Activated CD8-positive, alpha-beta memory T cell treated with anti-CD3 and anti-CD28 coated beads, Interleukin-2, amount 50 U/mL, for 1 hour (primary cell): ENCODE data around the gene MCUB.
"Not testable (repeated sequence)": the region's sequence is repeated elsewhere in the genome, so short reads cannot be mapped to it uniquely, and the experiment has no call there.

Experiments
- DNase-seq: peaks from one replicate; pipeline ENCODE4 v3.0.0-alpha.2; 2020; ENCODE audit errors: extremely low read depth

The MCUB gene

GRCh38 chr4:109559983-109560686, at the start of gene MCUB:
TSS of gene MCUB (plus strand) at chr4:109560246. CDS start at chr4:109560338, 92 bp downstream.
- DNase-seq = peak; percentile 84

DNA sequence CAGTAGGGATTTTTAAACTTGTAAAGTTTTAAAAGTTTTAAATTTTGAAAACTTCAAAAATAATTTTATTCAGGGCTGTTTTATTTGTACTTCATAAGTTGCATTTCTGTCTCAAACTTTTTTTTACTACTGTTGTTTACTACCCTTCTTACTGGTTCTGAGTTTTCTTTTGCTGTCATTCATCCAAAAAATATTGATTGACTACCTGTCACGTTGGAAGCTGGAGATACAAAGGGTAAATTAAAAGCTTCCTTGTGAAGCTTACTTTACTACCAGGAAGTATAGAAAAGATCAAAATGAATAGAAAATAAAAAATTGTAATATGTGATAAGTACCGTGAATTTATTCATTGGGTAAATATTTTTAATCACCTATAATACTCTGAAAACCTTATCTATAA, 49.4 kb upstream of the MCUB start:
- no peak for DNase-seq

DNA sequence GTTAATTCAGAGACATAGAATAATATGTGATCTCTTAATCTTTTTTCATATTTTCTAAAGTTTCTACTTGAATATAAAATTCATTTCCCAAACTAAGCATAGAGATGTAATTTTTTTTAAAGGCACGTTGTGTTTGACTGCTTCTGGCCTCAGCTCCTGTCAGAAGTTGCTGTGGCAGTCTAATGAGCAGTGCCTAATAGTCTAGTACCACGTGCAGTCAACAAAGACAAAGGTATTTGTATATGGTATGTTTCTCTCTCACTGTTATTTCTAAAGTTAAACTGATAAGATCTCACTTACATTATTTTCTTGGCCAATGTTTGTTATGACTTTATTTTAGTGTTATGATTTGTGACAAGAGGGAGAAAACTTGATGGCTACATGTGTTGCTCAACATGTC, 48.6 kb upstream of the MCUB start:
- no peak for DNase-seq

DNA sequence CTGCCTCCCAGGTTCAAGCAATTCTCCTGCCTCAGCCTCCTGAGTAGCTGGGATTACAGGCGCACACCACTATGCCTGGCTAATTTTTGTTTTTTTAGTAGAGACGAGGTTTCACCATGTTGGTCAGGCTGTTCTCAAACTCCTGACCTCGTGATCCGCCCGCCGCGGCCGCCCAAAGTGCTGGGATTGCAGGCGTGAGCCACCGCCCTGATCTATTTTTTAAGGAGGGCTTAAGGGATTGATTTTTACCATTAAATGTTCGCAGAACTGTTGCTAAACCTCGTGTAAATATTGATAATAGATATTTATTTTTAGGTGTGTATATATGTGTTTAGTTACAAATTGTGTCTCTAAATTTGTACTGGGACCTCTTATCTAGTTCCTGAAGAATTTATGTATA, 46.7 kb upstream of the MCUB start:
- not testable (repeated sequence) for DNase-seq

GRCh38 chr4:109532182-109532581, 27.9 kb upstream of the MCUB start:
- no peak for DNase-seq

DNA sequence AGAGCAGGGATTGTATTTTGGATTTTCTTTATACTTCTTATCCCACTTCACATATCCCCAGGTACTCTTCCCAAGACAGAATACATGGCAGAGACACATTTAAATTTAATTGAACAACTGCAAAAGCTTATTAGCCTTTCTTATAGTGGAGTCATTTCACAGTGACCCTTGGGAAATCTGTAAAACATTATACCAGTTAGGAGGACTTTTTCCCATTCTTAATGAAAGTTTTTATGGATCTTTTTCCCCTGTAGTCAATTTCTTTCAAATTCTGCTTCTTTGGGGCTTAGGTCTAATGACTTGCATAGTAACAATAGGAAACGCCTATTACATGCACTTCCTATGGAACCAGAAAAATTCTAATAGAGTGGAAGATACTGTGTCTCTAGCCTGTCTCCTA, 14.6 kb upstream of the MCUB start:
- DNase-seq = no peak

- DNase-seq = no peak
Measured at GRCh38 chr4:109547394-109547793, 12.7 kb upstream of the MCUB start.

DNA sequence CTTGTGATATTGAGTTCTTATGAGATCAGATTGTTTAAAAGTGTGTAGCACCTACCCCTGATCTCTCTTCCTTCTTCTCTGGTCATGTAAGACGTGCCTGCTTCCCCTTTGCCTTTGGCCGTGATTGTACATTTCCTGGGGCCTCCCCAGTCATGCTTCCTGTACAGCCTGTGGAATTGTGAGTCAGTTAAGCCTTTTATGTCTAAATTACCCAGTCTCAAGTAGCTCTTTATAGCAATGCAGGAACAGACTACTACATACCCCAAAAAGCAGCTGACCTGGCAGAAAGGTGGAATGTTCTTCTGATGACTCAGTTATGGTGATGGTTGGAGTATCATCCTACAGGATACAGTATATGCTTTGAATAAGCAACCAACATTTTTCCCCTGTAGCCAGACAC, 11.4 kb upstream of the MCUB start:
- DNase-seq = no peak

- DNase-seq = no peak
Measured at GRCh38 chr4:109552237-109552636, 7.8 kb upstream of the MCUB start.

DNA sequence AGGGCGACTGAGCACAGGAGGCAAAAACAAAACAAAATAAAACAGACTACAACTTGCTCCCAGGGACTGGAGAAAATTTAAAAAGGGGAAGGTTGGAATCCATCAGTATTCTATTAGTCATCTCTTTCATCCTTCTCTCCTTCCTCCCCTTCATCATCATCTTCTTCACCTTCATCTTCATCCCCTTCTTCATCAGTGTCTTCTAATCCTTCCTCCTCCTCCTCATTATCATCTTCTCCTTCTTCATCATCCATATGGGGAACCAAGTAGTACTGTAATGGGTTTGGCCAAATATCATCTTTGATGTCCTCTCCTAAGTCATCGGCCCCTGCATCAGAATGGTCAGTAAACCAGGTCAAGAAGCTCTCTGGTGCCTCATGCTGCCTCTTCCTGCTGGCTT, 6.9 kb upstream of the MCUB start:
- DNase-seq = no peak

DNA sequence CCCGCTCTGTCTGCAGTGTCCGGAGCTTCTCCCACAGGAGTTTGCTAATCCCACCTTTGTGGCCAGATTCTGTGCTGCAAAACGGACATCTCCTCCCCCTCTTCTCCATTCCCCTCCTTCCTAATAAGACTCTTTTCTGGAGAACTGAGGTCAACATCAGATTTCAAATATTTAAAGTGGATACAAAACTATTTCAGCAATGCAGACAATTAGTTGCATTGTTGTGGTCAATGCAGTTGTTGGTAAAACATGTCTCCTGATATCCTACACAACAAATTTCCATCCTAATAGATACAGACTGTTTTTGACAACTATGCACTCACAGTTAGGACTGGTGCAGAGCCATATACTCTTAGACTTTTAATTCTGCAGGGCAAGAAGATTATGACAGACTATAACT, 5.1 kb upstream of the MCUB start:
- DNase-seq = no peak

DNA sequence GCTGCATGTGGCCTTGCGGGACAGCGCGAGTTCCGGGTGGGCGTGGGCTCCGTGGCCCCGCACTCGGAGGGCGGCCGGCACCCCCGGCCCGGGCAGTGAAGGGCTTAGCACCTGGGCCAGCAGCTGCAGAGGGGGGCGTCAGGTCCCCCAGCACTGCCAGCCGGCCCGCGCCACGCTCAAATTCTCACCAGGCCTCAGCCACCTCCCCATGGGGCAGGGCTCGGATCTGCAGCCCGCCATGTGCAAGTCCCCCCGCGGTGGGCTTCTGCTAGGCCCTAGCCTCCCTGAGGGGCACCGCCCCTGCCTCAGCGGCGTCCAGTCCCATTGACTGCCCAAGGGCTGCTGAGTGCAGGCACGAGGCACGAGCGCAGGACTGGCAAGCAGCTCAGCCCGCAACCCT, 2.6 kb upstream of the MCUB start:
- no peak for DNase-seq

DNA sequence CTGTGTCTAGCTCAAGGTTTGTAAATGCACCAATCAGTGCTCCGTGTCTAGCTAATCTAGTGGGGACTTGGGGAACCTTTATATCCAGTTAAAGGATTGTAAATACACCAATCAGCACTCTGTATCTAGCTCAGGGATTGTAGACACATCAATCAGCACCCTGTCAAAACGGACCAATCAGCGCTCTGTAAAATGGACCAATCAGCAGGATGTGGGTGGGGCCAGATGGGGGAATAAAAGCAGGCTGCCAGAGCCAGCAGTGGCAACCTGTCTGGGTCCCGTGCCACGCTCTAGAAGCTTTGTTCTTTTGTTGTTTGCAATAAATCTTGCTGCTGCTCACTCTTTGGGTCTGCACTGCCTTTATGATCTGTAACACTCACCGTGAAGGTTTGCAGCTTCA, 2.0 kb upstream of the MCUB start:
- DNase-seq = not testable (repeated sequence)

DNA sequence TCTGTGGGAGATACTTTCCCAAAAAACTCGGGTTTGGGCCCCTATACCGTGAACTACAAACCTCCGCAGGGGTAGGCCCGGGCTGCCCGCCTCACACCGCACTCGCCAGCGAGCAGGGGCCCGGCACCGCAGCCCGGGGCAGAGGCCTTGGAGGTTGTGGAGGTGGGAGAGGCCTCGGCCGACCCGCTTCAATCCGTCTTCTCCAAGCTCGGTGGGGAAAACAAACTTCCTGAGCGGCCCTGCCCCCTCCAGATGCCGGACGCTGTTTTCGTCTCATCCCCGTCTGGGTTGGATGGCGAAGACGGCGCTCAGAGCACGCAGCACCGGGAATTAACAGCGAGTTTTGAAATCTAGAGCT, 442 bp upstream of the MCUB start:
- DNase-seq = no peak

- peak; percentile 45 for DNase-seq
Measured at GRCh38 chr4:109560687-109561461, 828 bp downstream of the MCUB start.

DNA sequence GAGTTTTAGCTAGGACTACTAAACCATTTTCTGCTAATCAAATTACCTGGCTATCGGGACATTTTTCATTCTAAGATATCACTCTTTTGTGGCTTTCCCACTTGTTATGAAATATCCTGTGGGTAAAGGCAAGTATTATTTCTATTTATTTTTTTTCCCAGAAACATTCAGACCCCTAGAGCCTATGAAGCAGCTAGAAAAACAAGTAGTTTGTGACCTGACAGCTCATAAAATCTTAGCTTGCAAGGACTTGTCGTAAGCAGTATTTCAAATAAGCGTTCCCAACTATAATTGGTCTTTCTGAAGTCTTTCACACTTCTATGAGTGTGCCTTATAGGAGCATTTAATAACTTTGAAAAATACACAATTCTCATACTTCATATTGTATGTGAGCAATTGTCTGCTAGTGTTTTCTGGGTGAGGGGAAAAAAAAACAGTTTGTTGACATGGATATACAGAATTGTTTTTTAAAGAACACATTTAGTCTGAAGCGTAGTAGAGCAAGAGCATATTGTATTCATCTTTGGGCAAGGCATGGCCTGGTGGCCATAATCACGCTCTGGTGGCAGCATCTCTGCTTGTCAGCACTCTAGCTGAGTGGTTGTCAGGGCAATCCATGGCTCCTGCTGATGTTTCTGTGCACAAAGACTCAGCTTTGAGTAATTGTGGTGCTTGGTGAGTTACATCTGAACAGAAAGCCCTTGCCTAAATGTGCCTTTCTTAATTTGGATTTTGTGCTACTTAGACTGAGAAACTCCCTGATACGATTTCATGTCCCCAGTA, 2.6 kb downstream of the MCUB start:
- DNase-seq = no peak

GRCh38 chr4:109571494-109571893, 11.4 kb downstream of the MCUB start:
- DNase-seq = no peak

GRCh38 chr4:109572154-109572553, 12.1 kb downstream of the MCUB start:
- no peak for DNase-seq

DNA sequence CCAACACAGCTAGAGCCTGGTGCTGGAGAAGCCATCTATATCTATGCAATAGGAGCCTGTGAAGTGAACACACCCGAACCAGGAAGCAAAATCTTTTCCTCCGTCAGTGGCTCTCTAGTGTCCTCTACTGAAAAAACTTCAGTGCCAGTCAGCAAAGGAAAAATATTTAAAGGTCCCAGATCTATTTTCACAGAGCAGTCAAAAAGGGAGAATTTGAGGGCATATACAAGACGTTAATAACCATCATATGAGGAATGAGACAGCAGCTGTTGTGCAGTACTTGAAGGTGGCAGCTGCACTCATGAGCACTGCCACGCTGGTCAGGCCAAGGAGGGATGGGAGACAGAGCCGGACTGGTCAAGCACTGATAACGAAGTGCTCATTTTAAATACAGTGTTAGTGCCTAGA, 14.4 kb downstream of the MCUB start:
- no peak for DNase-seq

DNA sequence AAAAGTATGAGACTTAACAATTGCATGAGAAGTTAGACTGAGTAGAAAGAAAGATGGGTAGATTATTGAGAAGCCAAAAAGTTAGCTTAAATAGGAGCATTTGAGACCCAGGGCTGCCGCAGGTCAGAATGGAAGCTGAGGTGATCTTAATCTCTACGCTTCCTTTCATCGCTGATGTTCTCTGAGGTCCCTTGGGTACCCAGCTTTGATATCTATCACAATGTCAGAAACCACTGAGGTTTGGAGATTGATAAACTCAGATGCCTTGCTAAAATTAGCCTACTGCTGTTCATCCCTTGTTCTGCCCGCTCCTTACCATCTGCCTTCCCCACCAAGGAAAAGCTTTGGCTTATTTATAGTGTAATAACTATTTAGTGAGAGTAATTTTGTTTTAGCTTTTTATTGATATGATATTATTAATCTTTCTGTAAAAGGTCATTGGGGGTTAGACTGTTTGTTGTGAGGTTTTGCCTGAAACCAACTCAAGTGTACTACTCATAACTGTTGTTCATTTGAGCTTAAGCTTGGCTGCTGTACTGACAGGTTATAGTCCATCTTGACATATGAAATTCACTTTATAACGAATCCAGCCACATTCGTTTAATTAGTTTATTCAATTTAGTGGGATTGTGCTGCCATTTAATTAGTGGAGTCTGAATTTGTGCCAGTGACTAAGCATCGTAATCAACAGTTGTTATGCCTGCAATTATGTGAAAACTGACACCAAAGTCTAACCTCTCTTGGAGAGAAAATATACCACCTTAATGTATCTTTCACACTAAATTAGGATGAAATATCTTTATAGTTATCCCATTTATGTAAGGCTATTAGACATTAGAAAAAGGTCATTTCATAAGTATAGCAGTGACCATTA, 15.1 kb downstream of the MCUB start:
- no peak for DNase-seq

DNA sequence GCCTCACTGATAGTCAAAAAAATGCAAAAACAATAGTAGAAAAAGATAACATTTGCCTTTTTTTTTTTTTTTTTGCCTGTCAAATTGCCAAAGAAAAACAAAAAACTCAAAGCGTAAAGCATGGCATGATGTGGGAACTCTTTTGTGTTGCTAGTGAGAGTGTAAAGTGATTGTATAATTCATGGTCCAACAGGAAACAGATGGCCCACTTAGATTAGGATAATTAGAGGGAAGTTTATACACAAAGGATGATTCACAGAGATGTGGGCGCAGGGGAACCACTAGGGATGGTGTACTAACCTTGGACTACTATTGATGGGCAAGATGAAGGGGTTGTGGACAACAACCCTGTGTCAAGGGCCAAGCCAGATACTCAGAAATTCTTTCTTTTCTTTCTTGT, 16.4 kb downstream of the MCUB start:
- no peak for DNase-seq

DNA sequence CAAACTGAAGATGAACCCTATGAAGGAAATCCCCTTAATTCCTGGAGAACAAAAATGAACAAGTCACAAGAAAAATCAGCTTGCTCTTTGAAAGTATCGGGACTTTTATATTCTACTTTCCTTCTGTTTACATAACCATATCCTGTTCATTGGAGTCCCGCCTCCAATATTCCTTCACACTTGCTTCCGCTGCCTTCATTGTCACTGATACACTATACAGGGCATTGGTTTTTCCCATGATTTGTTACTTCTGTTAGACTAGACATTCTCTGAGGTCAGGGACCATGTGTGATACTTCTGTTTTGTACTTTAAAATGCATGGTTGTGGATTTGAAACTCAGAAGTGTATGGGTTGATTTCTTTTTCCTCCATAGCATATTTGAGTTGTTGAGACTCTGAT, 18.8 kb downstream of the MCUB start:
- no peak for DNase-seq
